ENCODE results near the gene CYBRD1.
"Not testable (repeated sequence)": the region's sequence is repeated elsewhere in the genome, so short reads cannot be mapped to it uniquely, and the experiment has no call there.

CYBRD1 gene, protein sequence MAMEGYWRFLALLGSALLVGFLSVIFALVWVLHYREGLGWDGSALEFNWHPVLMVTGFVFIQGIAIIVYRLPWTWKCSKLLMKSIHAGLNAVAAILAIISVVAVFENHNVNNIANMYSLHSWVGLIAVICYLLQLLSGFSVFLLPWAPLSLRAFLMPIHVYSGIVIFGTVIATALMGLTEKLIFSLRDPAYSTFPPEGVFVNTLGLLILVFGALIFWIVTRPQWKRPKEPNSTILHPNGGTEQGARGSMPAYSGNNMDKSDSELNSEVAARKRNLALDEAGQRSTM

DNA sequence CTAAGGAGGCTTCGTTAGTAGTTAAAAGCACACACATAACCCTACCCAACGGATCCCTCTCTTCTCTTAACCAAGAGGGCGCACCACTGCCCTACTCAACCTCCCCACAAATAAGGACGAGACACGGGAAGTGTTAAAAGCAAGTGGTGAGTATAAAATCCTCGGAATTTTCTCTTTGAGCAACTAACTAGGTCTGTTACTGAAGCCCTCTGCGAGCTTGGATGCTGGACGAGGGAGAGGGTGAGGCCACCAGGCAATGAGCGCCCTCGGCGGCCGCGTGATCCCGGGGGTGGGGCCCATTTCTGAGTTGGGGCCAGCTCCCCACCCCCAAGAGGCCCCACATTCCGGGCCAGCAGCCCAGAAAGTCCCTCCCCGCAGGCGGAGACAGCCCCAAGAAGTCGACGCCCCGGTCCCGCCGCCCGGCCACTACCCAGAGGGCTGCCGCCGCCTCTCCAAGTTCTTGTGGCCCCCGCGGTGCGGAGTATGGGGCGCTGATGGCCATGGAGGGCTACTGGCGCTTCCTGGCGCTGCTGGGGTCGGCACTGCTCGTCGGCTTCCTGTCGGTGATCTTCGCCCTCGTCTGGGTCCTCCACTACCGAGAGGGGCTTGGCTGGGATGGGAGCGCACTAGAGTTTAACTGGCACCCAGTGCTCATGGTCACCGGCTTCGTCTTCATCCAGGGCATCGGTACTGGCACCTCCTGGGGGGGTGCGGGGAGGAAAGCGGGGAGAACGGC is at the start of gene CYBRD1:
Gene CYBRD1 (plus strand): TSS at position 423 of the 736 bp plus-strand sequence. CDS start 72 bp downstream, at position 495.
- DNase-seq: peak in 1 of 2 donors; percentile 8

DNA sequence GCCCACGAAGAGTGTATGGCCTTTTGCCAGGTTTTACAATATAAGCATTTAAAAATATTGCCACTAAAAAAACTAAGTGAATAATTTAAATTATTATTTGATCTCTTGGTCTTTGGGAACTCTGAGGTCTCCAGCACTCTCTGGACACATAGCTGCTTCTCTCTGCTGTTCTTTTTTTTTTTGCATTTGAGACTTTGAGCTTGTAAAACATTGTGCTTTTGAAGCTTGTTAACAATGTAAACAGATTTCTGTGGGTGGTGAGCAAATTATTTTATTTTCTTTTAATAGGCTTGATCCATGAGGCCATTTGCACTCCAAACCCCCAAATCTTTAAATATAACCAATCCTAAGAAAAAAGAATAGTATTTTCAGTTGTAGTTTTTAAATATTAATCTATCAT is 46.3 kb upstream of the CYBRD1 start:
- DNase-seq: no peak

DNA sequence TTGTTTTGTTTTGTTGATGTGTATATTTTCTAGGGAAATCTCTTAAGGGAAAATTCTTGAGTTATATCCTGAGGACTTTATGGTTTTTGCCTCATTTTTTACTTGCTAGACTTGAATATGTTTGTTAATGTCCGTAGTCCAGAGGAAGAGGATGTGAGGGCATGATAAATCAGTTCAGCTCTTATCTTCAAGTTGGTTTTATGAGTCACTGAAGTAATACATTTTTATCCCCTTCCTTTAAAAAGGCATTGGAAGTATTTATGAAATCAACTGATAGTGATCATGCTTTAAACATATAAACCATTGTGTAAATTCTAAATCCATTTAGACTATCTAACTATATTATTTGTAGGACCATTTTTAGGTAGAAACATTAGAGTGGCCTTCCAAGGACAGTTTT is 43.9 kb upstream of the CYBRD1 start:
- DNase-seq: no peak

DNA sequence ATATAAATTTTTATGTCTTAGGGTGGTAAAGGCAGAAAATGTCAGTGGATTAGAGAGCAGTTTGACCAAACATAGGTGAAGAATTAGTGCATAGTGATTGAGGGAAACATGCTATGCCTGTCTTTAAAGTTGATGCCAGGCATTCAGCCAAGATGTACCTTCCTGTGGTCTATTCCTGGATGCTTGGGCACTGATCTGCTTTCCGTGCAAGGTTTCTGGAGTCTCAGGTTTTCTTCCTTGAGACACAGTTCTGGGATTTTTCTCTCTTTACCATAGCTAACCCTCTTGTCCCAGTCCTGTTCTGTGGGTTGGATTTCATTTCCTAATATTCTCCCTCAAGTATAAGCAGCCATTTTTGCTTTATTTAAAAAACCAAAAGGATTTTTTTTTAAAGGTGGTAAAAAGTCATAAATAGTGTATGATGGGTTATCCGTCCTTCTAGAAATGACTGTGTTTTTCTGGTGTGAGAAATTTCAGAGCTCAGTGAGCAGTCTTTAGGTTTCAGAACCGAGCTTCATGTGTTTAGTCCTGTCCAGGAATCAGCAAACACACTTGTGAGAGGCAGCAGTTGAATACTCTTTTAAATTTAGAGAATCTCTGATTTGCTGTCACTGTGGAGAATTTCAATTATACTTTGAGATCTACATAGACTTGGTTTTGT is 43.0 kb upstream of the CYBRD1 start:
- DNase-seq: no peak

DNA sequence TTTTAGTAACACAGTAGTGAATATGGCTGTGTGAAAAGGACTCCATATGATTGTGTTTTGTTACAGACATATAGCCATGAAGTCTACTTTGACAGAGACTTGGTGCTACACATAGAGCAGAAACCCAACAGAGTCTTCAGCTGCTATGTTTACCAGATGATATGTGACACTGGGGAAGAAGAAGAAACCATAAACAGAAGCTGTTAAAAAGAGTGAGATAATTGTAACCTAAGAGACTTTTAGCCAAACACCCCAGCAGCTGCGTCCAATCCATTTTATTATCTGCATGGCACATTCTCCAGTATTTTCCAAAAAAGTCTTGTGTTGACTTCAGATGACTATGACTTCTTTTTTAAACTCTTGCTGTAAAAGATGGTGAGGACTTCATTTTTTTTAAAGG is 41.4 kb upstream of the CYBRD1 start:
- DNase-seq: no peak

DNA sequence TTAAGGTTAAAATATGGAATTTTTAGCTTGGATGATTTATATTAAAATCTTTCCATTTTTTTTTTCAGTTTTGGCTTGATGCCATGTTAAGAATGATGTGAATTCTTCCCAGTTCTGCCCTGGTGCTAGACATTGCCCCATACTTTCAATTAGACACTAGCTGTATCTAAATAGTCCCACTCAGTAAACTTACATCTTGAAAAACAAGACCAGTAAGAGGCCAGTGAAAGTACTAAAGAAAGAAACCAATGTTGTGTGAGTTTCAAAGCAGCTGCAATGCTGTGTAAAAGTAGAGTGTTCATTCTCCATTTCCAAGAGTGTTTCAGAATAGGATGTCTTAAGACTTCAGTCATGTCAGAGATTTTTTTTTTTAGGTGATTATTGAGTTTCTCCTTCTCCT is 40.0 kb upstream of the CYBRD1 start:
- no peak for DNase-seq

DNA sequence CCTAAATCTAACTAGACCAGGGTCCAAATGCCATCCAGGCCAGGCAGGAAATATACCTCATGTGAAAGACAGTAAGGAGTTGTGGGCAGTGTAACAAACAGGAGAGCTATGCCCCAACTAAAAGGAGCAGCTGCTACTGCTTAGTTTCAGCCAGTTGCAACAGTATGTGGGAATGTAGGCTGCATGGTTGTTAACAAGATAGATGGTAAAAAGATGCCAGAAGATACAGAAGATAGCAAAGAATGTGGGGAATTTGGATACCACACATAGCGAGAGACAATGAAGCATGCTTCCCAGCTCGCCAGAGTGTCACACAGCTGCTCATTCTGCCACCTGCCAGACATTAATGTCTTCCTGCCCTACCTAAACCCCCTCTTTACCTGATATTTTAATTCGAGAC is 39.4 kb upstream of the CYBRD1 start:
- DNase-seq: no peak

DNA sequence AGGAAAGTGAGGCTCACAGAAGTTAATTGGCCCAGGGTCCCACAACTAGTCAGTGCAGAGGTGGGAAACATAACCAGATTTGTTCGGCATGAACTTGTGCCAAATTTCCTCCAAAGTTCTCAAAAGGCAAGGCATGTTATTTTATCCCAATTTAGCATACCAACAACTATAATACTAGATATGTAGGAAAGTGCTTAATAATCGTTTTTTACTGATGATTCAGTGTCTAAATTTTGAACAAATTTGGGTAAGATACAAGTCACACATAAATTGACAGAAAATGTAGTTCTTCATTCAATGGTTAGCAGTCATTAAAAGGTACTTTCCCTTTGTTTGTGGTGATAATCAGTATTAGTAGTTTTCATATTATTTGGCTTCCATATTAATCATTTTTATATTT is 38.5 kb upstream of the CYBRD1 start:
- no peak for DNase-seq

DNA sequence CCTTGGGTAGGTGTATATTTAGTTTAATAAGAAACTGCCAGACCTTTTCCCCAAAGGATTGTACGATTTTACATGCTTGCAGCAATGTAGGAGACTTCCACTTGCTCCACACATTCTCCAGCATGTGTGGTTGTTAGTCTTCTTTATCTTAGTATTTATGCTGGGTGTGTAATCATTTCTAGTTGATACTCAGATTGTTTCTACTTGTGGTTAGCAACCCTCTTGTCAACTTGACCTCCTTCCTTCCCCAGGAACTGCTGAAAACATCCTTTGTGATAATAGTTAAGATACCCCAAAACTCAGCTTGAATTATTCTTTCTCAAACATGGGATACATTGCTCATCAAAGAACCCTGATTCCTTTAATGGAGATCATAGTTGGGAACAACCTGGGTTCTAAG is 37.2 kb upstream of the CYBRD1 start:
- no peak for DNase-seq

DNA sequence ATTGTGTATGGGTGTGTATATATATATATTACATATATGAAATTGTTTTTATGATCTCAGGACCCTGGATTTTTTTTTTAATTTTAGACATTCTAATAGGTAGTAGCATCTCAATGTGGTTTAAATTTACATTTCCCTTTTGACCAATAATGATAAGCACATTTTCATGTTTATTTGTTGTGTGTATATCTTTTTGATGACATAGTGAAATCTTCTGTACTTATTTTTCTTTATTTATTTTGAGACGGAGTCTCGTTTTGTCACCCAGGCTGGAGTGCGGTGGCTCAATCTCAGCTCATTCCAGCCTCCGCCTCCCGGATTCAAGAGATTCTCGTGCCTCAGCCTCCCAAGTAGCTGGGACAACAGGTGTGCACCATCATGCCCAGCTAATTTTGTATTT is 35.1 kb upstream of the CYBRD1 start:
- DNase-seq: no peak

DNA sequence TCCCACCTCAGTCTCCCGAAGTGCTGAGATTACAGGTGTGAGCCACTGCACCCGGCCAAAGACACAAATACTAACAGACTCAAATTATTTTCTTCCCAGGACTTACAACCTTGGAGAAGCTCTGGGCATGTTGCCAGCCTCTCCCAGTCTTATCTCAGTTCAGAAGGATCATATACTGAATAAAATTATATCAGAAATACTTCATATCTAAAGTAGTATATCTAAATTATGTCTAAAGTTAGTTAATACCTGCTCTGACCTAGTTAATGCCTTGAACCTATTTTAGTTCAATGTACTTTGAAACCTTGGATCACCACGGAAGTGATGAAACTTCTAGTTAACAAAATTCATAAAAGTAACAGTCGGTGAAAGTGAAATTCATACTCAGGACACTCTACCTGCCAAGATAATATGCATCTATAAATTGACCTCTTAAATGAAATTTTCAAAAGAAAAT is 34.4 kb upstream of the CYBRD1 start:
- DNase-seq: no peak

DNA sequence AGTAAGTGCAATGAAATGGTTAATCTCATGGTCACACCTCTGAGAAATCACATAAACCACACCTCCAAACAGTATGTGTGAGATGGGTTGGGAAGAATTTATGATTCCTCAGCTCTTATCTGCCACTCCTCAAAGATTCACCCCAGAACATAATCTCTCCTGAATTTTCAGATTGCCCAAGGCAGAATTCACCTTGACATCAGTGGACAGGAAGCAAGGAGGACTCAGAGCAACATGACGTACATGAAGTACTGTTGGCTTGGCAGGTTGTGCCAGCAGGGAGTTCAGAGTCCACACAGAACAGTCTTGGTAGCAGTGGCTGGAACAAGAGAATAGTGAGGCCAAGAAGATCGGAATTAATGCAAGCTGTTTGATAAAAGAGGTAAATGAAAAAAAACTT is 31.7 kb upstream of the CYBRD1 start:
- DNase-seq: no peak

DNA sequence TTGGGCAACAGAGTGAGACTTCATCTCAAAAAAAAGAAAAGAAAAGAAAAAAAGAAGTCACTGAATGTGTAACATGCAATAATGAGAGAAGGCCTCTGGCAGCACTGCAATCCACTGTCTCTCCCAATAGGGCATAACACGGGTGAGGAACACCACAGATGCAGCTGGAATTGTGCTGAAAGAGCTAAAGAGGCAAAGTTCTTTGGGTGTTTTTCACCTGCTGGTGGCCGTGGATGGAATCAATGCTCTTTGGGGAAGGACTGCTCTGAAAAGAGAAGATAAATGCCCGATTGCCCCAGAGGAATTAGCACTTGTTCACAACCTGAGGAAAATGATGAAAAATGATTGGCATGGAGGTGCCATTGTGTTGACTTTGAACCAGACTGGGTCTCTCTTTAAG is 31.0 kb upstream of the CYBRD1 start:
- no peak for DNase-seq

DNA sequence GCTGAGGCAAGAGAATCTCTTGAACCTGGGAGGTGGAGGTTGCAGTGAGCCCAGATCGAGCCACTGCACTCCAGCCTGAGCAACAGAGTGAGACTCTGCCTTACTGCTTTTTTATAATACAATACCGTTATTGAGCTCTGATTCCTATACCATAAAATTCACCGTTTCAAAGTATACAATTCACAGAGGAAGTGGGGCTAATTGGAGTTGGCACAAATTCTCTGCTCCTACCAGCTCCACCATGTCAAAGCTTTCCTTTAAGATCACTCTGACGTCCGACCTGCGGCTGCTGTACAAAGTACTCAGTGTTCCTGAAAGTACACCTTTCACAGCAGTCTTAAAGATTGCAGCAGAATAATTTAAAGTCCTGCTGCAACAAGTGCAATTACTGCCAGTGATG is 29.6 kb upstream of the CYBRD1 start:
- no peak for DNase-seq

DNA sequence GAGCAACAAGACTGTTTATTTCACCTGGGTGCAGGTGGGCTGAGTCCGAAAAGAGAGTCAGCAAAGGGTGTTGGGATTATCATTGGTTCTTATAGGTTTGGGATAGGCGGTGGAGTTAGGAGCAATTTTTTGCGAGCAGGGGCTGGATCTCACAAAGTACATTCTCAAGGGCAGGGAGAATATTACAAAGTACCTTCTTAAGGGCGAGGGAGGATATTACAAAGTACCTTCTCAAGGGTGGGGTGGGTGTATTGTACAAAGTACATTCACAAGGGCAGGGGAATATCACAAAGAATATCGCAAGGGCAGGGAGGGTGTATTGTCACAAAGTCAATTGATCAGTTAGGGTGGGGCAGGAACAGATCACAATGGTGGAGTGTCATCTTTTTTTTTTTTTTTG is 24.6 kb upstream of the CYBRD1 start:
- DNase-seq: not testable (repeated sequence)

DNA sequence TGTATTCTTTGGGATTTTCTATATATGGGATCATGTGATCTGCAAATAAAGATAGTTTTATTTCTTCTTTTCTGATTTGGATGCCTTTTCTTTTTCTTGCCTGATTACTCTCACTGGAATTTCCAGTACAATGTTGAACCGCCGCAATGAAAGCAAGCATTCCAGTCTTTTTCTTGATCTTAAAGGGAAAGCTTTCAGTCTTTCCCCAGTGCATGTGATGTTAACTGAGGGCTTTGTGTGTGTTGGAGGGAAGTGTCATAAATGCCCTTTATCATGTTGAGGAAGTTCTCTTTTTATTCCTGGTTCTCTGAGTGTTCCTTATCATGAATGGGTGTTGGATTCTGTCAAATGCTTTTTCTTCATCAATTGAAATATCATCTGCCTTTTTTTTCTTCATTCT is 16.9 kb upstream of the CYBRD1 start:
- no peak for DNase-seq

DNA sequence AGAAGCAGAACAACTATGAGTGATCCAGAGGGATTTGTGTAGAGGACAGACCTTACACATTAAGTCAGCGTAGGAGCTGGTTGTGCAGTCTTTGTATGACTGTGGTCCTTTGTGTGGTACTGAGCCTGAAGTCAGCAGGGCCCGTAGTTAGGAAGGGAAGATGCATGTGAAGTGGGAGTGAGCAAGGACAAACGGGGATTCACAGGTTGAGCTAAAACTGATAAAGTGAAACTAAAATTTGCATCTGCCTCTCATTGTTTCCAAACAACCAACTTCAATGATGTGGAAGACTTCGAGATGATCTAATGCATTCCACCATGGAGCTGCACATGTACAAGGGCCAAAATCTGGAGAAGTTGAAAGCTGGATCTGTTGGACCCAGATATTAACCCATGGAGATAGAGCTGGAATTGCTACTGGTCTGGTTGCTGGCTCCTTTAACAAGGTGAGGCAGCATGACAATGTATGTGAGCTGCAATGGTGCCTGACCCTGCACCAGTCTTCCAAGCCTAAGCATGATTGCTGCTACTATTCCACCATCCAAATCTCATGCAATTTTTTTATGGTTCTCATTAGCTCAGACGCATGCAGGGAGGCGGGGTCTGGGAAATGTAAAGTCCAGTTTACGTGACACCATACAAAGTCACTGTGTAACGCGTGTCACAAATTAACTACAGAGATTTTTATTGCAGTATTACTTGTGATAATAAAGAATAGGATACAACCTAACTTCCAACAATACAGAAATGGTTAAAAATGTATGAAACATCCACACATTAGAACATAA is 12.1 kb upstream of the CYBRD1 start:
- no peak for DNase-seq

DNA sequence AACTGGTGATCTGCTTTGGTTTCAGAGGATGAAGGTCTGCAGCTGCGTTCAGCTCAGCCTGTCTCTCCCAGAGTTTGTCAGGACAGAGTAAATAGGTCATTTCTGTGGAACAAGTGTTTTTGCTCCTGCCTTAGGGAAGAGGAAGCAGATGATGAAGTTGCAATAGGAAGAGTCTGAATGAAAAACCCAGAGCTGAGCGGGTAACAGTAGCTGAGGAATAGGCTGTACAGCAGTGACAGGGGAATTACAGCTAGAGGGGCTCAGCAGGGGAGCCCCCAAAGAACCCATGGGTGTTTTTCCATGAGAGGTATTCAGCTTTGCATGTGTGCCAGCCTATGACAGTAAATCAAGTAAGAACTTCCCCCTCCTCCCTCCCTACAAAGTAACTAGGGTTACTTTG is 10.3 kb upstream of the CYBRD1 start:
- DNase-seq: no peak

DNA sequence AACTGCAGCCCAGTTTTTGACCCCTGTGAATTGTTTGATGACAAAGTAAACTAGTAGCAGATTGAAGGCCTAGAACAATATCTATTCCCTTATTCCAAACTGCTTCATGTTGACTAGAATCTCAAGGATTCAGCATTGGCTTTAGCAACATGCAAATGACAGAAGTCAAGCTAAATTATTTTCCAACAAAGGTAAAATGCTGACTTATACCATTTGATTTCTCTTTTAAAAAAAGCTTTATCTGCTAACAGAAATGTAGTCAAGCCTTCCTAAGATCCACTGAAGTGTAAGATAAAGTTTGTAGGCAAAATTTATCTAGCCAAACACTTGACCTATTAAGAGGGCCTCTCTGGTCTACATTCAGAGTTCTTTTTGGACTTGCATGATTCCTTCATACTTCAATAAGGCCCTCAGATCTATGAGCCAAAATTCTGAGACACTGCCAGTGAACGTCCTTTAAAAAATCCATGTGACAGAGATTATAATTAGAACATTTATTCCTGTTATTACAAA is 9.5 kb upstream of the CYBRD1 start:
- DNase-seq: no peak

DNA sequence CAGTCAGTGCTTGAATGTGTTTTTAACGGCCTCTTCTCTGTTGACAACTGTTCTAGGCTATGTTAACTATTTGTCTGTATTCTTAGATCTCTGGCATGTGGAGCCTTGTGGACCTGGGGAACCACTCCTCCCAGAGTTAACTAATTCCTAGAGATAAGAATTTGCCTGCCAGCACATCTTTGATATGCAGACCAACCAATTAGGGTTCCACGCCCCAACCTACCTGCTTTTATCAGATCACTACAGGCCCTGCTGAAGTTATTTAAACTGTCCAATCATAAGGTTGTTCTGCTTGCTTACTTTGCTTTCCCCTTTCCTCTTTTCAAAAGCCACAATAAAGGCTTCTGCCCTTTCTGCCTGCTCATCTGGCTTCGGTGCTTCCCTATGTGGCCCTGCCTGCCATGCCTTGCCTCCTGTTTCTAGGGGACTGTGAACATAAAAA is 8.5 kb upstream of the CYBRD1 start:
- no peak for DNase-seq

DNA sequence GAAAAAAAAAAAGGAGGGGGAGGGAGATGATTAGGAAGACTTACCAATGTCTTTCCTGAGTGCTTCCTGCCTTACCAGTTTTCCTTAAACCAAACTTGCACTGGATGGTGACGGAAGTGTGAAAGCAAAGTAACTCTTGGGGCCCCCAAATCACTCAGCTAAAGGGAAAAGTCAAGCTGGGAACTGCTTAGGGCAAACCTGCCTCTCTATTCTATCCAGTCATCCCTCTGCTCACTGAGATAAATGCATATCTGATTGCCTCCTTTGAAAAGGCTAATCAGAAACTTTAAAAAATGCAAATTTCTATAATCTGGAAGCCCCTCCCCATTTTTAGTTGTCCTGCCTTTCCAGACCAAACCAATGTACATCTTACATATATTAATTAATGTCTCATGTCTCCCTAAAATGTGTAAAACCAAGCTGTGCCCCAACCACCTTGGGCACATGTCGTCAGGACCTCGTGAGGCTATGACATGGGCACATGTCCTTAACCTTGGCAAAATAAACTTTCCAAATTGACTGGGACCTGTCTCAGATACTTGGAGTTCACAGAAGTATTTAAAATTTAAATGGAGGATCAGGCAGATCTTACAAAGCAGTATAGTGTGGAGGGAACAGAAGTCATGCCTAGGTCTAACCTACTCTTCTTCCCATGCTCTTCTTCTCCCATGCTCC is 7.2 kb upstream of the CYBRD1 start:
- no peak for DNase-seq

DNA sequence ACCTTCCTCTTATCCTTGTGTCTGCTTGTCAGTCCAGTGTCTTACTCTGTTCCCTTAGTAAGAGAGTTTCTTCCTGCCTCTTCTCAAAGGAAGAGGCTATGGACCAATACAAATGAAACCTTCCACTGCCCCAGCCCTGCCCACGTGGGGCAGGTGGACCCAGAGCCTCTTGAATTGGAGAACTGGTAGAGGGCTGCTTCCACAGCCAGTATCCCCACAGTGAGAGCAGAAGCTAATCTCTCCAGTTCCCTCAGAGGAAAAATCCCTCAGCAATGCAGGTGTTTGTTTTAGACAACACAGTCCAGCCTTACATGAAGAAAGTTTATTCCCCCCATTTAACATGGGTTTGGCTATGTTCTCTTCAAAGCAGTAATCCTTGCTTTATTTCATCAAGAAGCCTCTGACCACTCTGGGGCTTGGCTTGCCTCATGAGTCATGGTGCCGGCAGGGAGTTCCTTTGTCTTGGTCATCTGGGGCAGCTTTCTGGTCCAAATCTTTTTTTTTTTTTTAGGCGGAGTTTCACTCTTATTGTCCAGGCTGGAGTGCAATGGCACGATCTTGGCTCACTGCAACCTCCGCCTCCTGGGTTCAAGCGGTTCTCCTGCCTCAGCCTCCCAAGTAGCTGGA is 6.5 kb upstream of the CYBRD1 start:
- no peak for DNase-seq
